HepG2 (cell line): Measurements from ENCODE around the gene HTD2. TPM values are rescaled to one million over a fixed set of nuclear protein-coding genes. Genes with fewer than 3 reads are reported as not detected.

Experiments
- CREB1 ChIP-seq, 2 experiments: fragments of 450-650 bp in 1 of 2; IDR thresholded peaks; 2 replicates each; pipeline ENCODE4 v1.6.1; 2016 to 2017; ENCODE audit warnings: control low read depth in 1 of 2, mild to moderate bottlenecking in 1 of 2, missing compliant biosample characterization in 1 of 2, missing genetic modification characterization in 1 of 2
- ZFX ChIP-seq: sonication (generic); formaldehyde crosslinking; IDR thresholded peaks from 2 replicates; pipeline ENCODE4 v1.4.0; 2020; ENCODE audit warnings: mild to moderate bottlenecking, low read depth, missing genetic modification reagents, moderate library complexity
- polyA plus RNA-seq, 8 experiments: library from polyadenylated mRNA; depleted of rRNA in 3 of 8; stranded (reverse) in 7 of 8; unstranded in 1 of 8; fragments of >200 nt; fragmentation: Illumina TruSeq in 4 of 8; extraction: Trizol in 4 of 8; gene quantifications; 2 replicates each; pipeline versions ENCODE4 v1.2.1 to v1.2.3, GENCODE V29; 2011 to 2016; ENCODE audit warnings: low read depth in 4 of 8, missing spikeins in 1 of 8, mixed read lengths in 1 of 8; ENCODE audit not compliant: insufficient read depth in 1 of 8
- total RNA-seq, 5 experiments: library from RNA; depleted of rRNA; stranded (reverse); fragments of >200 nt; fragmentation: Illumina TruSeq; extraction: Trizol; gene quantifications; 2 replicates each; pipeline ENCODE4 v1.2.3, GENCODE V29; 2016; ENCODE audit warnings: low read depth in 1 of 5
- TF ChIP-seq, protein P1 (sequence below): sonication (generic); formaldehyde crosslinking; IDR thresholded peaks from 2 replicates; pipeline ENCODE4 v1.9.0; 2021; ENCODE audit warnings: mild to moderate bottlenecking, missing genetic modification reagents
- TF ChIP-seq, protein P2 (sequence below): sonication (generic); formaldehyde crosslinking; IDR thresholded peaks from 2 replicates; pipeline ENCODE4 v1.4.0; 2020; ENCODE audit warnings: mild to moderate bottlenecking, missing genetic modification reagents

The HTD2 gene
- total and polyA plus RNA-seq, 2 of the 13 experiments (the other 11 are each of a cell fraction or from before 2014, with no cell fraction given) = 8.6 to 13.7 TPM

DNA sequence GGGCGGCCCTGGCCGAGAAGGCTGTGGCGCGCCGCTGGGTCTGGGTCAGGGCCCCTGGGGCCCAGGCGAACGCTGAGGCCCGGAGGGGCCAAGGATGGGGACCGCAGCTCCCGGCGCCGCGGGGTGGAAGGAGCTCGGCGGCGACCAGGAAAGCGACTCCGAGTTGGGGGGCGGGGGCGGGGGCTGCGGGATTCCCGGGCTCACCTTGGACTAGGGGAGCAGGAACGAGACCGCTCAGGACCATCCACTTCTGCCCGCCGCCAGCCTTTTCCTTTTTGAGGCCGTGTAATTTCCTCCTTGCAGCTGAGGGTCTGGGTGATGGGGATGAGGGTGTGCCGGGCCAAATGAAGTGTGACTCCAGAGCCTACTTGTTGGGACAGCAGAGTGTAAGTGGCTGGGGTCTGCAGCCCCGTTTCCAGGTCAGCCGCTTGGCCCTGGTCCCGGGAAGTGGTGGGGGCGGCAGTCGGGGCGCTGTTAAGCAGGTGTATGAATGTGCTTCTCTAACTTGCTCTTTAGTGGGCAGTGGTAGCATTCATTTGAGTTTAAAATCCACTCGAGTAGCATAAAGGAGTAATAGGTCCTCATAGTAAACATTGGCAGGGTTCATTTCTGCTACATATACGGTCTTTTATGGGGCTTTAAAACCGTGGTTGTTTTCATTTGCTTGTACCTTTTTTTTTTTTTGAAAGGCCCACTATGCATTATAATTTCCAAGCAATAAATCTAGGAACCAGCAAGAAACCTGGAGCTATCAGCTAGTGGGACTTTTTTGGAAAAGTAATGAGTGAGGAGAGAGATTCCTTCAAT lies 27.1 kb downstream of the HTD2 start (continued):
- TF ChIP-seq, protein P1, sequence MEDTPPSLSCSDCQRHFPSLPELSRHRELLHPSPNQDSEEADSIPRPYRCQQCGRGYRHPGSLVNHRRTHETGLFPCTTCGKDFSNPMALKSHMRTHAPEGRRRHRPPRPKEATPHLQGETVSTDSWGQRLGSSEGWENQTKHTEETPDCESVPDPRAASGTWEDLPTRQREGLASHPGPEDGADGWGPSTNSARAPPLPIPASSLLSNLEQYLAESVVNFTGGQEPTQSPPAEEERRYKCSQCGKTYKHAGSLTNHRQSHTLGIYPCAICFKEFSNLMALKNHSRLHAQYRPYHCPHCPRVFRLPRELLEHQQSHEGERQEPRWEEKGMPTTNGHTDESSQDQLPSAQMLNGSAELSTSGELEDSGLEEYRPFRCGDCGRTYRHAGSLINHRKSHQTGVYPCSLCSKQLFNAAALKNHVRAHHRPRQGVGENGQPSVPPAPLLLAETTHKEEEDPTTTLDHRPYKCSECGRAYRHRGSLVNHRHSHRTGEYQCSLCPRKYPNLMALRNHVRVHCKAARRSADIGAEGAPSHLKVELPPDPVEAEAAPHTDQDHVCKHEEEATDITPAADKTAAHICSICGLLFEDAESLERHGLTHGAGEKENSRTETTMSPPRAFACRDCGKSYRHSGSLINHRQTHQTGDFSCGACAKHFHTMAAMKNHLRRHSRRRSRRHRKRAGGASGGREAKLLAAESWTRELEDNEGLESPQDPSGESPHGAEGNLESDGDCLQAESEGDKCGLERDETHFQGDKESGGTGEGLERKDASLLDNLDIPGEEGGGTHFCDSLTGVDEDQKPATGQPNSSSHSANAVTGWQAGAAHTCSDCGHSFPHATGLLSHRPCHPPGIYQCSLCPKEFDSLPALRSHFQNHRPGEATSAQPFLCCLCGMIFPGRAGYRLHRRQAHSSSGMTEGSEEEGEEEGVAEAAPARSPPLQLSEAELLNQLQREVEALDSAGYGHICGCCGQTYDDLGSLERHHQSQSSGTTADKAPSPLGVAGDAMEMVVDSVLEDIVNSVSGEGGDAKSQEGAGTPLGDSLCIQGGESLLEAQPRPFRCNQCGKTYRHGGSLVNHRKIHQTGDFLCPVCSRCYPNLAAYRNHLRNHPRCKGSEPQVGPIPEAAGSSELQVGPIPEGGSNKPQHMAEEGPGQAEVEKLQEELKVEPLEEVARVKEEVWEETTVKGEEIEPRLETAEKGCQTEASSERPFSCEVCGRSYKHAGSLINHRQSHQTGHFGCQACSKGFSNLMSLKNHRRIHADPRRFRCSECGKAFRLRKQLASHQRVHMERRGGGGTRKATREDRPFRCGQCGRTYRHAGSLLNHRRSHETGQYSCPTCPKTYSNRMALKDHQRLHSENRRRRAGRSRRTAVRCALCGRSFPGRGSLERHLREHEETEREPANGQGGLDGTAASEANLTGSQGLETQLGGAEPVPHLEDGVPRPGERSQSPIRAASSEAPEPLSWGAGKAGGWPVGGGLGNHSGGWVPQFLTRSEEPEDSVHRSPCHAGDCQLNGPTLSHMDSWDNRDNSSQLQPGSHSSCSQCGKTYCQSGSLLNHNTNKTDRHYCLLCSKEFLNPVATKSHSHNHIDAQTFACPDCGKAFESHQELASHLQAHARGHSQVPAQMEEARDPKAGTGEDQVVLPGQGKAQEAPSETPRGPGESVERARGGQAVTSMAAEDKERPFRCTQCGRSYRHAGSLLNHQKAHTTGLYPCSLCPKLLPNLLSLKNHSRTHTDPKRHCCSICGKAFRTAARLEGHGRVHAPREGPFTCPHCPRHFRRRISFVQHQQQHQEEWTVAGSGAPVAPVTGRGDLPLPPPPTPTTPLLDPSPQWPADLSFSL = 0 out of 2 replicates have a peak, but pooled peaks have one; percentile 28
- TF ChIP-seq, protein P2, sequence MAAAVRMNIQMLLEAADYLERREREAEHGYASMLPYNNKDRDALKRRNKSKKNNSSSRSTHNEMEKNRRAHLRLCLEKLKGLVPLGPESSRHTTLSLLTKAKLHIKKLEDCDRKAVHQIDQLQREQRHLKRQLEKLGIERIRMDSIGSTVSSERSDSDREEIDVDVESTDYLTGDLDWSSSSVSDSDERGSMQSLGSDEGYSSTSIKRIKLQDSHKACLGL (CRISPR knock-in tag) = no peak
- TF ChIP-seq CREB1 (IDR thresholded peaks at IDR 0.05) (no peak), CREB1 (CRISPR knock-in tag; IDR thresholded peaks at IDR 0.05) (no peak), ZFX (peak; percentile 25; the same call in 1 of the 2 replicates)
